Esophagus mucosa (tissue), 1 donor: ENCODE measurements around the gene CELF3. TPM values are rescaled to one million over a fixed set of nuclear protein-coding genes. Genes with fewer than 3 reads are reported as not detected.
"Not testable (repeated sequence)": the region's sequence is repeated elsewhere in the genome, so short reads cannot be mapped to it uniquely, and the experiment has no call there.

ENCODE experiments used
- ATAC-seq: fragments of 200-7000 bp; cut with Tn5 transposase; one replicate; pipeline ENCODE4 v1.9.1; 2020
- total RNA-seq: library from RNA; stranded (reverse); gene quantifications from one replicate; pipeline ENCODE4 v1.2.4, GENCODE V29; 2023
- donor health status: DM: yes; HTN: yes; CAD: no.

CELF3 gene
- not detected for total RNA-seq

GRCh38 chr1:151716771-151717631, at the start of gene CELF3:
Gene CELF3 (minus strand): TSS chr1:151716803. CDS start chr1:151716020, 783 bp downstream.
- ATAC-seq, result no peak

GRCh38 chr1:151763990-151764389, 47.4 kb upstream of the CELF3 start:
- ATAC-seq, result no peak

GRCh38 chr1:151762941-151763921, 46.6 kb upstream of the CELF3 start, which contains the start of gene MRPL9:
Gene MRPL9 (minus strand): TSS chr1:151763496. CDS start chr1:151763479, 17 bp downstream.
- peak; percentile 92 for ATAC-seq

- ATAC-seq, result no peak
Measured at GRCh38 chr1:151760597-151761385, 44.2 kb upstream of the CELF3 start.

GRCh38 chr1:151759241-151759640, 42.6 kb upstream of the CELF3 start:
- no peak for ATAC-seq

- peak; percentile 42 for ATAC-seq
Measured at GRCh38 chr1:151756291-151756690, 39.7 kb upstream of the CELF3 start.

GRCh38 chr1:151741516-151741915, 24.9 kb upstream of the CELF3 start:
- no peak for ATAC-seq

GRCh38 chr1:151739590-151740355, 23.2 kb upstream of the CELF3 start:
- peak; percentile 90 for ATAC-seq

- ATAC-seq, result no peak
Measured at GRCh38 chr1:151737479-151737878, 20.9 kb upstream of the CELF3 start.

- no peak for ATAC-seq
Measured at GRCh38 chr1:151737026-151737425, 20.4 kb upstream of the CELF3 start.

GRCh38 chr1:151733995-151734394, 17.4 kb upstream of the CELF3 start:
- not testable (repeated sequence) for ATAC-seq

- ATAC-seq, result no peak
Measured at GRCh38 chr1:151733126-151733525, 16.5 kb upstream of the CELF3 start.

- no peak for ATAC-seq
Measured at GRCh38 chr1:151729966-151730291, 13.3 kb upstream of the CELF3 start.

GRCh38 chr1:151729157-151729965, 12.8 kb upstream of the CELF3 start:
- ATAC-seq, result no peak

GRCh38 chr1:151728151-151729054, 11.8 kb upstream of the CELF3 start:
- ATAC-seq, result no peak

- peak; percentile 66 for ATAC-seq
Measured at GRCh38 chr1:151723726-151724370, 7.2 kb upstream of the CELF3 start.

GRCh38 chr1:151721788-151722510, 5.3 kb upstream of the CELF3 start:
- ATAC-seq, result no peak
